Activated CD8-positive, alpha-beta memory T cell treated with anti-CD3 and anti-CD28 coated beads, Interleukin-2, amount 50 U/mL, for 24 hours (primary cell): ENCODE results near the gene ACOX3.
"Not testable (repeated sequence)": the region's sequence is repeated elsewhere in the genome, so short reads cannot be mapped to it uniquely, and the experiment has no call there.

Experiments
- DNase-seq: peaks from one replicate; pipeline ENCODE4 v3.0.0-alpha.2; 2020; ENCODE audit errors: extremely low read depth

Gene ACOX3

GRCh38 chr4:8440492-8441311 is at the start of gene ACOX3, which contains the start of gene TRMT44:
Gene ACOX3, minus strand, starts transcription at chr4:8440723. Its CDS starts 24,202 bp downstream, at chr4:8416521.
Gene TRMT44, plus strand, starts transcription at chr4:8440777. Its CDS starts 46 bp downstream, at chr4:8440823.
- peak; percentile 79 for DNase-seq

DNA sequence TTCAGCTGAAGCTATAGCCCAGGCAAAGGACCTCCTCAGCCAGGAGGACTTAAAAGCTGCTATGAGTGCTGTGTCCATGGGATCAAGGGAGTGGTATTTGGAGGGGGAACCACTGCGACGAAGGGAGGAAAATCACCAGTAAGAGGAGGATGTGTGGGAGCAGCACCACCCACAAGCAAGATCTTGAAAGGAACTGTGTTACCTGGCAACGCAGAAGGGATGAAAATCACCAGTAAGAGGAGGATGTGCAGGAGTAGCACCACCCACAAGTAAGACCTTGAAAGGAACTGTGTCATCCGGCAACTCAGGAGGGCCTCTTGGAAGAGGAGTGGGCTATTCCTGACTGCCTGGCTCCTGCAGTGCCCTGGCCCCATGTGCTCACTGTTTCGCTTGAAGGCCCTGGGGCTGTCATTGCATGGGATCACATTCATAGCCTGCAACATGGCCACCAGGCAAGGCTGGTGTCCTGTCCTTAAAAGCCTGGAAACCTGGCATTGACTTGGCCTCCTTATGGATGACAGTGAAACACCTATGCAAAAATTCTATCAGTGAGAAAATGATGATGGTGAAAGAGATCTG is 48.4 kb upstream of the ACOX3 start:
- DNase-seq: no peak

DNA sequence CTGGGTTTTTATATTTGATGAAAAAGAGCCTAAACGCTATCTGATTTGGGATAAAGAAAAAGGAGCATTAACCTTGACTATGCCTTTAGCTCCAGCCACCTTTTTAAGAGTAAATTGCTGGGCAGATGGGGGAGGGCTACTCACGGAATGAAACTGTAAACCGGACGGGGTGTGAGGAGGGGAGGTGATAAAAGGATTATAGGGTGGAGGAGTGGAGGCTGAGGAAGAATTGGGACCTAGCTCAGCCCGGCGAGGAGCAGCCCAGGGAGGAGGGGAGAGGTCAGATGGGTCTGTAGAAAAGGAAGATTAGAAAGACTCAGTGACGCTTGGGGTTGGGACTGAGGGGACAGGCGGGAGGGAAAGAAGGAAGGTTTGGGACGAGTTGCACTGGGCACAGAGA is 46.1 kb upstream of the ACOX3 start:
- not testable (repeated sequence) for DNase-seq

GRCh38 chr4:8480221-8480620 is 39.7 kb upstream of the ACOX3 start:
- no peak for DNase-seq

GRCh38 chr4:8478801-8479744 is 38.5 kb upstream of the ACOX3 start:
- DNase-seq: no peak

DNA sequence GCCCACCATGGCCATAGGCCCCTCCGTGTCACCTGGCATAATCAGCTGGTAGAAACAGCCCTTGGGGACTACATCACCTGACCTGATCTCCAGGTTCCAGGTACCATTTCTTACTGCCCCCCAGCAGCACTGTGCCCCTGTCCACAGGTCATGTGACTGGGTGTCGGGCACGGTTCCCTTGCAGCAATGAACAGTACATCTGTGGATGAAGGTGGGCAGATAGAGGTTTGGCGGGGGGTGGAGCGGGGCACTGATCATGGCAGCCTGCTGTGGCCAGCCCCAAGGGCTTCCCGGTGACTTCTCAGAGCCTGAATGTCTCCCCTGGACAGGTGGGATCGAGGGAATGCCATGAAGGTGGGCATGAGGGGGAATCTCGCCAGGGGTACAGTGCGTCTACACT is 37.8 kb upstream of the ACOX3 start:
- DNase-seq: no peak

- DNase-seq: no peak
Observed at GRCh38 chr4:8477676-8478075, 37.2 kb upstream of the ACOX3 start.

- DNase-seq: no peak
Observed at GRCh38 chr4:8477095-8477635, 36.6 kb upstream of the ACOX3 start.

DNA sequence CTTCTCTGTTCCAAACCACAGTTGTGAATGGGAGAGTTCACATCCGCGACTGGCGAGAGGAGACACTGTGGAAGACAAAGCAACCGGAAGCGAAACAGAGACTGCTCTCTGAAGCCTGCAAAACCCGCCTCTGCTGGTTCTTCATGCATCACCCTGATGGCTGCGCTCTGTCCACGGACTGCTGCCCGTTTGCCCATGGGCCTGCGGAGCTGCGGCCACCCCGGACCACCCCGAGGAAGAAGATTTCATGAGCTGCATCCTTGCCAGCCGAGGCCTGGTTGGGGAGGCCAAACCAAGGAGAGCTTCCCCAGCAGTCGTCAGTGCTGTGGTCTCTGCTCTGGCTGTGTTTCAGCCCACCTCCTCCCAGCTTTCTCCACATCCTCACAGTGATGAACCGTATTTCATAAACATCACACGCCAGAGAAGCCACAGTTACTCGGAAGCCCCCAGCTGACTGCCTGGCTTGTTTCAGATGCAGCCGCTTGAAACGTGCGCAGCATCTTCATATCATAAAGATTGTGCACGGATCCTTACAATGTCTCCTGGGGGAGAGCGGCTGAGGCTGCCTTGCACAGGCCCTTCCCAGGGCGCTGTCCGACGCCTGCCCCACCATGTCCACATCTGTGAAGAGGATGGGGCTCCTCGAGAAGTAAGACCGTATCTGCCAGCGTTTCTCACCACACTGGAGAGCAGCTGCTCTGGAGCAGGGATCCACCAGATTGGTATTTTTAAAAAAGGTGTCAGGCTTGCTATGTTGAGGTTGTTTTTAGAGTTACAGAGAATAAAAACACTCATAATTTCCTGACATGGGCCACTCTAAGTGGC is 35.4 kb upstream of the ACOX3 start:
- DNase-seq: no peak

- no peak for DNase-seq
Observed at GRCh38 chr4:8474856-8475255, 34.3 kb upstream of the ACOX3 start.

GRCh38 chr4:8473920-8474590 is 33.5 kb upstream of the ACOX3 start:
- DNase-seq: no peak

DNA sequence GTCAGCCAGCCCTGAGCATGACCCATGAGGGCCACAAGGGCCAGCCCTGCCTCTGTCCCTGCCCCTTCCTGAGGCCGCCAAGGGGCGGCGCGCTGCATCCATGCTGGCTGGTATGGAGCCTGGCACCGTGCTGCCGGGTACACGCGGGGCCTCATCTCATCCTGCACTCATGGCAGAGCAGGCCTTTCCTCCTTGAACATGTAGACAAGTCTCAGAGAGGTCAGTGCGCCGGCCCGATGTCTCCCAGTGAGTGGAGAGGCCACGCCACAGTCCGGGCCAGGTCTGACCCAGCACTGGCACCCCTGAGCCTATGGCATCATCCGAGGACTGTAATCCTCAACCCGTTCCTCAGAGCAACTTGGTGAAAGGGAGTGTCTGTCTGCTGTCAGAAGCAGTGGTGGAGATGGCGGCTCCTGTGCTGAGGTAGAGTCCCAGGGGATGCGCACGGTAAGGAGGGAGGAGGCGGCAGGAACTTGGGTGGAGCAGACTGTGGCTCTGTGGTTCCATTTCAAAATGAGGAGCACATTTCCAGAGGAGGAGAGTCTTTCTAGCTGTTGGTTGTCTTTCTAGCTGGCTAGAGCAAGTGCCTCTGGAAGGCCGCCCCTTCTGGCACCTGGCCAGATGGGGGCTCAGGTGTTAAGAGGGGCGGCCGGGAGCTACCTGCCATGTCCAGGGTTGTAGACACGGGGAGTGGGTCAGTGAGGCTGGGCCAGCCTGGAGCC is 32.8 kb upstream of the ACOX3 start:
- no peak for DNase-seq

DNA sequence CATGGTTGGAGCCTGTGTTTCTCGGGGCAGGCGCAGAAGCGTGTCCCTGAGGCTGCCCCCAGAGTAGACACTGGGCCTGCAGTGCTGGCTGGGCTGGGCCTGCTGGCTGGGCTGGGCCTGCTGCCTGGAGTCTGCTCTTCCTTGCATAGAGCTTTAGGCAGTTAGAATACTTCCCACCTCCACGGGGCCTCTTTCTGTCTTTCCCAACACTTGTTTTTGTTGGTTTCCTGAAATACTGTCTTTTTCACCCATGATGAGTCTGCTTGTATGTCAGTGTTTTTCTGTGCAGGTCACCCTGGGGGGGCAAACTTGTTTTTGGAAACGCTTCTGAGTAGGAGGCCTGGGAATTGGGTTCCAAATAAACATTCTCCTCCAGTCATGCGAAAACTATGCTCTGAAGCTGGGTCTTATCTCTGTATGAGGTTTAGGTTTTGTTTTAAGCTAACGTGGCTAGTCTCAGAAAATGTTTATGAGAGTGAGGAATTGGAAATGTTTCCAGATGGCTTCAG is 32.2 kb upstream of the ACOX3 start:
- no peak for DNase-seq

DNA sequence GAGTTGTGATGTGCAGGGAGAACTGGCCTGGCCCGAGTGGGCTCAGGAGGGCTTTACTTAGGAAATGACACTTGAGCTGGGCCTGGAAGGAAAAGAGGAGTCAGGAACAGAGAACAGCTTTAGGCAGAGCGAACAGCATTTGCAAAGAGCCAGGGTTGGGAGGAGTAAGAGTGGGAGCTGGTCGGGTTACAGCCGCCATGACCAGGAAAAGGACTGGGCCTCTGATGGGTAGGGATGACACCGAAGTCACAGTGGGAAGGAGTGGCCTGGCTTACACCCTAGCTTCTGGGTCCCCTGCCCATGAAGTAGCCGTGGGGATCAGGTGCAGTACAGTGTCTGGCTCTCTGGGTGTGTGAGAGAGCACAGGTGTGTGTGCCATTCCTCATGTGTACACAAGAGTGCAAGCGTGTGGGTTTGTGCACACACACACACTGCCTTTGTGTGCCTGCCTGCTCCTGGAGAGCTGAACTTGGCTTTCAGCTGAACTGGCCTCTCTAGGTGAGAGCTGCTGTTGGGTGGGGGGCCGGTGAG is 31.7 kb upstream of the ACOX3 start:
- no peak for DNase-seq

DNA sequence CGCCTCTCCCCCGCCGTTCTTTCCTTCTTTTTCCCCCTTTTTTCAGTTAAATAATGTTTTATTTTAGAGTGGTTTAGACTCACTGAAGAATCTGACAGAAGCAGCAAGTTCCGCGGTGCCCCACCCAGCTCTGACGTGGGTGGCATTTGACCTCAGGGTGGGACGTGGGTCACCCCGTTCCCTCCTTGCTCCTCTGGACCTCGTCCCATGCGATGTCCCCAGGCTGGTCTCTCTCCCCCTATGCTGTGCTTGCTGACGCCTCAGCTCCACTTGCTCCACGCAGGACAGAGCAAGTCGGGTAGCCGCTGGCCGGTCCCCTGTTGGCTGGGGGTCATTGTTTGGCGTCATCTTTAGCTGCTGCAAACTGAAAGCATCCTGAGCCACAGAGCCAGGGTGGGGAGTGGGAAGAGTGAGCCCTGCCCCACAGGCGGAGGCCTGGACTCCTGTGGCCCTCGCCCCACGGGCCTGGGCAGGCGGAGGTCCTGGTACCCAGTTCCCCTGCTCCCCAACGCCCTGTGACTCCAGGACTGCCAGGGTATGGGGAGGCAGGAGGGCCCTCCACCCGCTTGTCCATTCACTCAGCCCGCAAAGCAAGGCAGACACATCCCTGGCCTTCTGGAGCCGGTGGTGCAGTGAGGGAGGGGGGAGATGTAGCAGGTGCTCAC is 30.8 kb upstream of the ACOX3 start:
- no peak for DNase-seq

DNA sequence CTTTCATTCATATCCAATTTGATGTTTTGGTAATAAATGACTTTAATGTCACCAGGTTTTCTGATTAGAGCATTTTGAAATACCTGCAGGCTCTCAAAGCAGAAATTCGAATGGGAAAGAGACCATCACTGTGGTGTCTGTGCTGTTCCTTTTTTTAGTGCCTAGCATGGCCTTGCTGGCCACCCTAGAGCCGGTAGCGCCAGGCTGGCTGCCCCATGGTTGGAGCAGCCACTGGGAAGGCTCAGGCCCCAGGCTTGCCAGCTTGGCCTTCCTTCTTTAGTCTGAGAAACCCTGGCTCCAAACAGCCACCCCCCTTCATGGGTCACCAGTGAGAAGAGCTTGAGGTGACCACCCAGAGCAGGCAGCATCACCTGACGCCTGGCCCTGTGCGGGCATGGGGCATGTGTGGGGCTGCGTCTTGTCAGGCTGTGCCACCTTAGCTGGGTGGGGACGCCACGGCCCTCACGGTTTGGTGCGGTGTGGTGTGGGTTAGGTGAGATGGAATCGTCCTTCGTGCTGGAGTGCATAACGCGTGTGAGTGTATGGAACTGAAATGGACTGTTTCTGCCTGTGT is 30.0 kb upstream of the ACOX3 start:
- DNase-seq: no peak

GRCh38 chr4:8469550-8469949 is 29.0 kb upstream of the ACOX3 start:
- DNase-seq: no peak

GRCh38 chr4:8468746-8469535 is 28.4 kb upstream of the ACOX3 start:
- DNase-seq: no peak
